ENCODE results near the gene UVRAG.

UVRAG gene

GRCh38 chr11:75955443-75955842 lies 140.4 kb downstream of the UVRAG start:
- no peak for TF ChIP-seq CTCF (IDR thresholded peaks at IDR 0.05; ENCODE audit: insufficient read depth, low read length, poor library complexity, severe bottlenecking)
- Histone ChIP-seq H3K36me3 (ENCODE audit: control insufficient read depth, insufficient read depth, low read length) (no peaks in the 10 kb centered on the region; the same call in 1 of the 2 replicates), H3K27me3 (replicated peaks; ENCODE audit: control insufficient read depth, insufficient read depth, low read length) (no peaks in the 10 kb centered on the region), H3K4me3 (replicated peaks; ENCODE audit: low read depth, low read length) (no peak overlapping the region)
- no peak for DNase-seq (ENCODE audit: extremely low read depth, insufficient read length)

DNA sequence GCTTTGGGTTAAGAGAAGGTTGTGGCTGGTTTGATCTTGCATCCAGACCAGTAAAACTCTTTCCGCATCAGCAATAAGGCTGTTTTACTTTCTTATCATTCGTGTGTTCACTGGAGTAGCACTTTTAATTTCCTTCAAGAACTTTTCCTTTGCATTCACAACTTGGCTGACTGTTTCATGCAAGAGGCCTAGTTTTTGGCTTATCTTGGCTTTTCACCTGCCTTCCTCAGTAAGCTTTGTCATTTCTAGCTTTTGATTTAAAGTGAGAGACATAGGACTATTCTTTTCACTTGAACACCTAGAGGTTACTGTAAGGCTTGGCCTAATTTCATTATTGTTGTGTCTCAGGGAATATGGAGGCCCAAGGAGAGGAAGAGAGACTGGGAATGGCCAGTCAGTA lies 144.5 kb downstream of the UVRAG start:
- H3K36me3 ChIP-seq (ENCODE audit: control insufficient read depth, insufficient read depth, low read length) = no peaks in the 10 kb centered on the region; the same call in 1 of the 2 replicates
- TF ChIP-seq CTCF (IDR thresholded peaks at IDR 0.05; ENCODE audit: insufficient read depth, low read length, poor library complexity, severe bottlenecking) = no peak
- DNase-seq (ENCODE audit: extremely low read depth, insufficient read length) = no peak
- no peaks in the 10 kb centered on the region for H3K27me3 ChIP-seq (replicated peaks; ENCODE audit: control insufficient read depth, insufficient read depth, low read length)
- no peak overlapping the region for H3K4me3 ChIP-seq (replicated peaks; ENCODE audit: low read depth, low read length)

DNA sequence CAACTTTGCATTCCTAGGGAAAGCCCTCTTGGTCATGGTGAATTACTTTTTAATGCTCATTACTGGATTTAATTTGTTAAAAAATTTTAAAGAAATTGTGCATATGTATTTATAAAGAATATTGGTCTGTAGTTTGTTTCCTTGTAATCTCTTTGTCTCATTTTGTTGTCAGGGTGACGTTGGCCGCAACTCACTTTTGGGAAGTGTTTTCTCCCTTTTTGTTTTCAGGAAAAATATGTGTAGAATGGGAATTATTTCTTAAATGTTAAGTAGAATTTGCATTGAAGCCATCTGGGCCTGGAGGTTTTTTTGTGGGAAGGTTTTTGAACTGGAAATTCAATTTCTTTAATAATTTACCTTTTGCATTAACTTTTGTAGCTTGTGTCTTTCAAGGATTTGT lies 149.1 kb downstream of the UVRAG start:
- no peak for TF ChIP-seq CTCF (IDR thresholded peaks at IDR 0.05; ENCODE audit: insufficient read depth, low read length, poor library complexity, severe bottlenecking)
- no peak overlapping the region for H3K4me3 ChIP-seq (replicated peaks; ENCODE audit: low read depth, low read length)
- H3K36me3 ChIP-seq (ENCODE audit: control insufficient read depth, insufficient read depth, low read length) = no peaks in the 10 kb centered on the region
- no peak for DNase-seq (ENCODE audit: extremely low read depth, insufficient read length)
- H3K27me3 ChIP-seq (replicated peaks; ENCODE audit: control insufficient read depth, insufficient read depth, low read length) = no peaks in the 10 kb centered on the region

DNA sequence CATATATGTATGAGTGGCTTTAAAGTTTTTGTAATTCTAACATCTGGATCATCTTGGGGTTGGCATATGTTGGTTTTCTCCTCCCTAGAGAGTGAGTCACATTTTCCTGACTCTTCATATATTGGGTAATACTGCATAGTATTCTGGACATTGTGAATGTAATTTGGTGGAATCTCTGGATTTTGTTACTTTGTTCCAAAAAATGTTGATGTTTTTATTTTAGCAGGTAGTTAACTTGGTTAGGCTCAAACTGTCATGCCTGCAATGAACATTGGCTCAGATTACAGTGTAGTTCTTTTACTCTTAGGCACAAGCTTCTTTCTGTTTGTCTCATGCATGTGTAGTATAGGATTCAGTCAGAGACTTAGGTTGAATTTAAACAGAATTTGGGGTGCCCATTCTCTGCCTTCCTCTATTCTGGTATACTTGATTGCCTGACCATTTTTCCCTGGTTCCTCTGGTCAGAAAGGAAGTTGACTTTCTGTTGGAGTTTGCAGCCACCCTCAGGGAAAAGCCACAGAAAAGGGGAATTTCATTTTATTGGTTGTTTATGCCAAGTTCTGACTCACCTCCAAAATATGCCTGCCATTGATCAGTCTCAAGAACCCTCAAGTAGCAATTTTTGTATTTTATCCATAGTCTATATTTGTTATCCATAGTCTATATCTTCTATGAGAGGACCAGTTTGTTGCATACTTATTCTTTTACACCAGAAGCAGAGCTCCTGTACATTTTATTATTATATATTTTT lies 151.7 kb downstream of the UVRAG start:
- H3K4me3 ChIP-seq (replicated peaks; ENCODE audit: low read depth, low read length) = no peak overlapping the region

GRCh38 chr11:75968021-75968625 lies 153.1 kb downstream of the UVRAG start:
- no peaks in the 10 kb centered on the region for H3K36me3 ChIP-seq (ENCODE audit: control insufficient read depth, insufficient read depth, low read length)
- no peak for TF ChIP-seq CTCF (IDR thresholded peaks at IDR 0.05; ENCODE audit: insufficient read depth, low read length, poor library complexity, severe bottlenecking)
- DNase-seq (ENCODE audit: extremely low read depth, insufficient read length) = no peak

More for the DNA sequence above, 151.7 kb downstream of the UVRAG start:
- H3K27me3 ChIP-seq (replicated peaks; ENCODE audit: control insufficient read depth, insufficient read depth, low read length) = no peaks in the 10 kb centered on the region
- no peak for DNase-seq (ENCODE audit: extremely low read depth, insufficient read length)
- TF ChIP-seq CTCF (IDR thresholded peaks at IDR 0.05; ENCODE audit: insufficient read depth, low read length, poor library complexity, severe bottlenecking) = no peak
- no peaks in the 10 kb centered on the region for H3K36me3 ChIP-seq (ENCODE audit: control insufficient read depth, insufficient read depth, low read length)

More at GRCh38 chr11:75968021-75968625, 153.1 kb downstream of the UVRAG start:
- H3K27me3 ChIP-seq (replicated peaks; ENCODE audit: control insufficient read depth, insufficient read depth, low read length) = no peaks in the 10 kb centered on the region
- no peak overlapping the region for H3K4me3 ChIP-seq (replicated peaks; ENCODE audit: low read depth, low read length)
